Adrenal gland (tissue), 5 donors: Measurements from ENCODE around the gene MACROH2A1.

ENCODE experiments used
- POLR2A ChIP-seq, 2 donors: fragments of 450-650 bp; IDR thresholded peaks; one replicate each; pipeline ENCODE4 v1.6.1; 2017; ENCODE audit warnings: antibody characterized with exemption in 2 of 2, mild to moderate bottlenecking in 2 of 2, moderate library complexity in 1 of 2
- TF ChIP-seq, protein P1 (sequence below), 6 experiments: fragments of 450-650 bp in 4 of 6; fragments of 200-600 bp in 2 of 6; sonication (generic) in 1 of 6; IDR thresholded peaks; 1 replicate in 5 of 6; 2 replicates in 1 of 6; pipeline versions ENCODE4 v1.5.1 to v1.8.0; 2016 to 2021; ENCODE audit warnings: antibody characterized with exemption in 6 of 6, mild to moderate bottlenecking in 2 of 6, moderate library complexity in 1 of 6
- donor health status: DM: no; HTN: no; CAD: no.

DNA sequence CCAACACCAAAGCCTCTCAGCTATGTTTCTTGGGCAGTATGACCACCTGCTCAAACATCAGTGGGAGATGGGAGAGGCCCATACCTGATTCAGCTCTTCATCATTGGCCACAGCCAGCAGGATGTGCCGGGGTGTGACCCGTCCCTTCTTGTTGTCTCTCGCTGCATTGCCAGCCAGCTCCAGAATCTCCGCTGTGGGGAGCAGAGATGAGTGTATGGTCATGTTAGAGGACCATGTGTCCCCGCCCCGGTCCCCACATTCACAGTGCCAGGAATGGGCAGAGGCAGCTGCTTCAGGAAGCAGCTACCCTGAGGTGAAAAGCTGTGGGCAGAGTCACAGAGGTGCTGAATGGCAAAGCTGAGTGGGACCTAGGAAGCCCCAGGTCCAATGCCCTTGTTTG lies 29.1 kb downstream of the MACROH2A1 start:
- TF ChIP-seq, protein P1, sequence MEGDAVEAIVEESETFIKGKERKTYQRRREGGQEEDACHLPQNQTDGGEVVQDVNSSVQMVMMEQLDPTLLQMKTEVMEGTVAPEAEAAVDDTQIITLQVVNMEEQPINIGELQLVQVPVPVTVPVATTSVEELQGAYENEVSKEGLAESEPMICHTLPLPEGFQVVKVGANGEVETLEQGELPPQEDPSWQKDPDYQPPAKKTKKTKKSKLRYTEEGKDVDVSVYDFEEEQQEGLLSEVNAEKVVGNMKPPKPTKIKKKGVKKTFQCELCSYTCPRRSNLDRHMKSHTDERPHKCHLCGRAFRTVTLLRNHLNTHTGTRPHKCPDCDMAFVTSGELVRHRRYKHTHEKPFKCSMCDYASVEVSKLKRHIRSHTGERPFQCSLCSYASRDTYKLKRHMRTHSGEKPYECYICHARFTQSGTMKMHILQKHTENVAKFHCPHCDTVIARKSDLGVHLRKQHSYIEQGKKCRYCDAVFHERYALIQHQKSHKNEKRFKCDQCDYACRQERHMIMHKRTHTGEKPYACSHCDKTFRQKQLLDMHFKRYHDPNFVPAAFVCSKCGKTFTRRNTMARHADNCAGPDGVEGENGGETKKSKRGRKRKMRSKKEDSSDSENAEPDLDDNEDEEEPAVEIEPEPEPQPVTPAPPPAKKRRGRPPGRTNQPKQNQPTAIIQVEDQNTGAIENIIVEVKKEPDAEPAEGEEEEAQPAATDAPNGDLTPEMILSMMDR (IDR thresholded peaks at IDR 0.05), result no peak
- no peak for TF ChIP-seq POLR2A (IDR thresholded peaks at IDR 0.05)
